ENCODE results near the gene PRRC2C. TPM values are rescaled to one million over a fixed set of nuclear protein-coding genes. Genes with fewer than 3 reads are reported as not detected.
"Not testable (repeated sequence)": the region's sequence is repeated elsewhere in the genome, so short reads cannot be mapped to it uniquely, and the experiment has no call there.

The PRRC2C gene
- total RNA-seq, 4 donors from 2014 or later = 94.4 to 233 (median 125) TPM

DNA sequence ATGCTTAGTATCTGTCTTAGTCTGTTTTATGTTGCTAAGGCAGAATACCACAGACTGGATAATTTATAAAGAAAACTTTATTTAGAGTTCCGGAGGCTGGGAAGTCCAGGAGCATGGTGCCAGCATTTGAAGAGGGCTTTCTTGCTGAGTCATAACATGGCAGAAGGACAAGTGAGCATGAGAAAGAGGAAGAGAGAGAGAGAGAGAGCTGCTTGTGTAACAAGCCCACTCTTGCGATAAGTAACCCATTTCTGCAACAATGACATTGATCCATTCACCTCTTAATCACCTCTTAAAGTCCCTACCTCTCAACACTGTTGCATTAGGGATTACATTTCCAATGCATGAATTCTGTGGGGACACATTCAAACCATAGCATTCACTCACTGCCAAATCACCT is 125.1 kb downstream of the PRRC2C start:
- Histone ChIP-seq H3K27ac (no peak overlapping the region), H3K36me3 (no peaks in the 10 kb centered on the region), H3K4me1 (no peaks in the 10 kb centered on the region), H3K4me3 (no peak overlapping the region), H3K9me3 (no peaks in the 10 kb centered on the region), H3K27me3 (no peaks in the 10 kb centered on the region)
- no peak for DNase-seq
- TF ChIP-seq POLR2A (IDR thresholded peaks at IDR 0.05) = no peak
- TF ChIP-seq, protein P1, sequence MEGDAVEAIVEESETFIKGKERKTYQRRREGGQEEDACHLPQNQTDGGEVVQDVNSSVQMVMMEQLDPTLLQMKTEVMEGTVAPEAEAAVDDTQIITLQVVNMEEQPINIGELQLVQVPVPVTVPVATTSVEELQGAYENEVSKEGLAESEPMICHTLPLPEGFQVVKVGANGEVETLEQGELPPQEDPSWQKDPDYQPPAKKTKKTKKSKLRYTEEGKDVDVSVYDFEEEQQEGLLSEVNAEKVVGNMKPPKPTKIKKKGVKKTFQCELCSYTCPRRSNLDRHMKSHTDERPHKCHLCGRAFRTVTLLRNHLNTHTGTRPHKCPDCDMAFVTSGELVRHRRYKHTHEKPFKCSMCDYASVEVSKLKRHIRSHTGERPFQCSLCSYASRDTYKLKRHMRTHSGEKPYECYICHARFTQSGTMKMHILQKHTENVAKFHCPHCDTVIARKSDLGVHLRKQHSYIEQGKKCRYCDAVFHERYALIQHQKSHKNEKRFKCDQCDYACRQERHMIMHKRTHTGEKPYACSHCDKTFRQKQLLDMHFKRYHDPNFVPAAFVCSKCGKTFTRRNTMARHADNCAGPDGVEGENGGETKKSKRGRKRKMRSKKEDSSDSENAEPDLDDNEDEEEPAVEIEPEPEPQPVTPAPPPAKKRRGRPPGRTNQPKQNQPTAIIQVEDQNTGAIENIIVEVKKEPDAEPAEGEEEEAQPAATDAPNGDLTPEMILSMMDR (IDR thresholded peaks at IDR 0.05) = no peak

DNA sequence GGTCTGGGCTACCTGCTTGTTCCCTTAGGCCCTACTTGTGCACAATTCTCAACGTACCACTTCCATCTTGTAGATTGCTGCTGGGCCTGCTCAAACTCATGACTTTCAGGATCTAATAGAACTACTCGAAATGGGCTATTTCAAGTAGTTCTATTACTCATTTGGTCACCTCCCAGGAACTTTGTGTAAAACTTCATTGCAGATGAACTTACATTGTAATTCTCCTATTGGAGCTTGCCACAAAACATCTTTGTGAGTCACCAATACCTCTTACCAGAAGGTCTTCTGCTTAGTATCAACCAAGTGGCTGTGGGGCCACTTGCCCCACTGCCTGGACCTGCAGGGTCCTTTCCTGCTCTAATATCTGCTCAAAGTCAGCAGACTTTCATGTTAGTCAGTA is 126.0 kb downstream of the PRRC2C start:
- DNase-seq = no peak
- TF ChIP-seq, protein P1 (IDR thresholded peaks at IDR 0.05) = no peak
- TF ChIP-seq POLR2A (IDR thresholded peaks at IDR 0.05) = no peak
- no peaks in the 10 kb centered on the region for H3K9me3 ChIP-seq
- no peak overlapping the region for H3K27ac ChIP-seq
- H3K4me3 ChIP-seq = no peak overlapping the region
- no peaks in the 10 kb centered on the region for H3K27me3 ChIP-seq
- no peaks in the 10 kb centered on the region for H3K36me3 ChIP-seq
- H3K4me1 ChIP-seq = no peaks in the 10 kb centered on the region

DNA sequence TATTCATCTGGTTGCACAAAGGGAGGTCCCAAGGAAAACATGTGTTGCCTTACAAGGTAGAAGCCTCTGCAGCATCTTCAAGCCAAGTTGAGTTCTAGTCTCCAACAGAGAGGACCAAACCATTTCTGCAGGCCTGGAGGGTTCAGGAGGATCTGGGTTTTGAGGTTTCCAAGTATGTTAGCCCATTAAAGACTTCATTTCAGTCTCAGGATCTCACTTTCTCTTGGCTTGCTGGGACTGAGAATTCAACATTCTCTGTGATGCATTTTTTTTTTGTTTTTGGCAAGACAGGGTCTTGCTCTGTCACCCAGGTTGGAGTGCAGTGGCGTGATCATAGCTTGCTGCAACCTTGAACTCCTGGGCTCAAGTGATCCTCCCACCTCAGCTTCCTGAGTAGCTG is 128.0 kb downstream of the PRRC2C start:
- Histone ChIP-seq H3K4me3 (no peak overlapping the region), H3K27me3 (no peaks in the 10 kb centered on the region), H3K9me3 (no peaks in the 10 kb centered on the region), H3K27ac (no peak overlapping the region), H3K36me3 (no peaks in the 10 kb centered on the region), H3K4me1 (no peaks in the 10 kb centered on the region)
- DNase-seq = no peak
- TF ChIP-seq, protein P1 (IDR thresholded peaks at IDR 0.05) = no peak
- TF ChIP-seq POLR2A (IDR thresholded peaks at IDR 0.05) = no peak

DNA sequence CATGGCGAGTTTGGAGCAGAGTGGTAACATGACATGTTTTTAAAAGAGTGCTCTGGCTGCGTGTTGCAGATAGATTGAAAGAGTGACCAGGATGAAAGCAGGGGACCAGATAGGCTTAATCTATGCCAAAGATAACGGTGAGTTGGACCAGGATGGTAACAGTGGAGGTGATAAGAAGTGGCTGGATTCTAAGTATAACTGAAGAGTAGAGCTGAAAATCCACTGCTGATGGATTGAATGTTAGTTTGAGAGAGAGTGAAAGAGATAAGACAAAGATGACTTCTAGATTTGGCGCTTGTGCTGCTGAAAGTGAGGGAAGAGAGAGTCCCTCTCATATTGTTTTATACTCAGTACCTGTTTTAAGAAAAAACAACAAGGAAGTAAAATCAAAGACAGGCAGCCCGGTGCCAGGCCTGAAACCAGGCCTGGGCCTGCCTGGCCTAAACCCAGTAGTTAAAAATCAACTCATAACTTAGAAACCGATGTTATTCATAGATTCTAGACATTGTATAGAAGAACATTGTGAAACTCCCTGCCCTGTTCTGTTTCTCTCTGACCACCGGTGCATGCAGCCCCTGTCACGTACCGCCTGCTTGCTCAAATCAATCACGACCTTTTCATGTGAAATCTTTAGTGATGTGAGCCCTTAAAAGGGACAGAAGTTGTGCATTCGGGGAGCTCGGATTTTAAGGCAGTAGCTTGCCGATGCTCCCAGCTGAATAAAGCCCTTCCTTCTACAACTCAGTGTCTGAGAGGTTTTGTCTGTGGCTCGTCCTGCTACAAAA is 130.0 kb downstream of the PRRC2C start:
- H3K27ac ChIP-seq, H3K9me3 ChIP-seq, H3K27me3 ChIP-seq, H3K36me3 ChIP-seq, DNase-seq, H3K4me3 ChIP-seq, H3K4me1 ChIP-seq: not testable (repeated sequence)

DNA sequence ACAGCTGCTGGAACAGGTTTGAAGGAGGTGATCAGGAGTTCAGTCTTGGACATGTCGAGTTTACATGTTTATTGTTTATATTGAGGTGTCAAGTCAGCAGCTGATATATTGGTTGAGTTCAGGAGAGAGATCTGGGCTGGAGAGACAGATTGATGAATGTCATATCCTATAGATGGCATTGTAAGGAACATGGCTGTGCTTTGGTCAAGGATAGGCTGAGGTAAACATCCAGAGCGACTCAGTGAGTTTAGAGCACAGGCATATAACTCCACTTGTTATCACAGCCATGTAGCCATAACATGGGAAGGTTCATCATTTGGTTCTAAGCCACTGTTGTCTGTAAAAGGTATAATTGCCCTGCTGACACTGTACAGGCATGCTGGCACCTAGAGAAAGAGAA is 131.3 kb downstream of the PRRC2C start:
- TF ChIP-seq POLR2A (IDR thresholded peaks at IDR 0.05) = no peak
- TF ChIP-seq, protein P1 (IDR thresholded peaks at IDR 0.05) = no peak
- no peak overlapping the region for H3K27ac ChIP-seq
- no peaks in the 10 kb centered on the region for H3K4me1 ChIP-seq
- no peaks in the 10 kb centered on the region for H3K36me3 ChIP-seq
- H3K4me3 ChIP-seq = no peak overlapping the region
- H3K9me3 ChIP-seq = no peaks in the 10 kb centered on the region
- no peak for DNase-seq
- no peaks in the 10 kb centered on the region for H3K27me3 ChIP-seq

DNA sequence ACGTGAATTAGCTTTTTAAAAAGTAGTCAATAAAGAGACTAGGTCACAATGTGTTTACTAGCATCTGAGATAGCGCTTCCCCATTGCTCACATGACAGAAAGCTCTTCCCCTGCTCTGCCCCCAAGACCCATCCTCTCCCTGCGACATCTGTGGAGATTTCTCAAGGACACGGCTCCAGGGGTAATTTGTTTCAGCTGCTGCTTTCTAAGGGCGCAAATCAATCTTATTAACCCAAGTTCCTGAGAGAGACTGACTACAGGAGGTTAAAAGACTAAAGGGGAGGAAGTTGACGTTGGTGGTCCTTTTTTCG is 136.8 kb downstream of the PRRC2C start, which contains the start of gene MYOCOS:
Gene MYOCOS, plus strand, starts transcription at position 92 of the 311 bp plus-strand sequence. CDS start 1,641 bp downstream, outside the sequence.
- H3K9me3 ChIP-seq = no peaks in the 10 kb centered on the region
- H3K27ac ChIP-seq = no peak within 1 kb of the TSS
- no peak for DNase-seq

More for the DNA sequence above, 136.8 kb downstream of the PRRC2C start, which contains the start of gene MYOCOS:
- no peaks in the 10 kb centered on the region for H3K27me3 ChIP-seq
- no peaks in the 10 kb centered on the region for H3K36me3 ChIP-seq
- no peaks in the 10 kb centered on the region for H3K4me1 ChIP-seq
- TF ChIP-seq POLR2A (IDR thresholded peaks at IDR 0.05) = no peak
- TF ChIP-seq, protein P1 (IDR thresholded peaks at IDR 0.05) = no peak
- no peak within 1 kb of the TSS for H3K4me3 ChIP-seq

Data from Peyer's patch (tissue), 4 donors.